ENCODE results near the gene SHC4. TPM values are rescaled to one million over a fixed set of nuclear protein-coding genes. Genes with fewer than 3 reads are reported as not detected.

SHC4 gene
- total and polyA plus RNA-seq, 9 of the 15 experiments (the other 6 are each of a cell fraction or from before 2014, with no cell fraction given): 0.43 to 1.2 (median 0.67) TPM

DNA sequence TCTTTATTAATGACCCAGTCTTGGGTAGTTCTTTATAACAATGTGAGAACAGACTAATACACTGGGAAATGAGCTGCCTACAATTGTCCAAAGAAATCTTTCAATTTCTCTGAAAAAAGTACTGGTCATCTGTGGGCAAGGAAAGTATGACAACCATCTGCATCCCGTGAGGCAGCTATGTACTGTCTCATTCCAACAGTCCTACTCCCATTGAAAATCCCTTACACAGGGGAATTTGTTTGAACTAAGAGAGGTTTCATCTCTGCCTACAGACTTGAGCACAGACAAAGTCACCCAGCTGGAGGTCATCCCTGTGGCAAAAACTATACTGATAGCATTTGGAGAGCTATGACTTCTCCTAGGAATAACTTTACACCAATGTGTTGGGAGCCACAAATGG lies 27.1 kb downstream of the SHC4 start:
- WGBS (ENCODE audit: insufficient coverage, low coverage, missing lambda C conversion rate): 0% methylated on average over 1 of the region's 1 CpG
- in situ Hi-C loops (cut with MboI) (no loop called here), intact Hi-C loops (cut with micrococcal nuclease) (no loop called here)
- CTCF ChIA-PET (ENCODE audit: low intra/inter-chr PET ratio): no interaction called here
- BruUV-seq (replicated peaks): no TSS peak
- Histone ChIP-seq H3K36me3 (ENCODE audit: control insufficient read depth, insufficient read depth, low read length) (no peaks in the 10 kb centered on the region), H3K79me2 (ENCODE audit: control insufficient read depth, insufficient read depth, low read length) (no peaks in the 10 kb centered on the region), H3K9ac (ENCODE audit: insufficient read depth in 1 of 2, low read depth in 2 of 2, low read length in 2 of 2) (no peak overlapping the region), H3K9me1 (ENCODE audit: control insufficient read depth, insufficient read depth, low read length) (no peaks in the 10 kb centered on the region), H3K4me3 (no peak overlapping the region), H3K9me3 (replicated peaks; ENCODE audit: control insufficient read depth, insufficient read depth, low read depth, low read length) (no peaks in the 10 kb centered on the region), H3K27ac (ENCODE audit: extremely low read depth, low read depth, low read length) (no peak overlapping the region), H2AFZ (ENCODE audit: low read depth, low read length) (no peak overlapping the region), H3K4me1 (replicated peaks in 1 of 2; ENCODE audit: control insufficient read depth in 2 of 2, insufficient read depth in 2 of 2, low read length in 2 of 2) (no peaks in the 10 kb centered on the region; a peak in 1 of 5 replicates), H3K27me3 (ENCODE audit: control insufficient read depth in 2 of 2, insufficient read depth in 2 of 2, low read length in 2 of 2) (no peaks in the 10 kb centered on the region; a peak in 1 of 5 replicates), H3K4me2 (ENCODE audit: insufficient read depth, low read length) (no peak overlapping the region), H4K20me1 (replicated peaks; ENCODE audit: control insufficient read depth, insufficient read depth, low read length) (no peaks in the 10 kb centered on the region)
- no peak for FAIRE-seq
- no peak for DNase-seq (ENCODE audit: extremely low read depth in 1 of 4, low spot score in 3 of 4)
- no peak for TF ChIP-seq ZSCAN32 (CRISPR knock-in tag; IDR thresholded peaks at IDR 0.05)
- TF ChIP-seq ZFP36 (IDR thresholded peaks at IDR 0.05; ENCODE audit: low read depth, low read length, partially characterized antibody): no peak
- POLR2A ChIA-PET: no interaction called here
- no peak for ATAC-seq

DNA sequence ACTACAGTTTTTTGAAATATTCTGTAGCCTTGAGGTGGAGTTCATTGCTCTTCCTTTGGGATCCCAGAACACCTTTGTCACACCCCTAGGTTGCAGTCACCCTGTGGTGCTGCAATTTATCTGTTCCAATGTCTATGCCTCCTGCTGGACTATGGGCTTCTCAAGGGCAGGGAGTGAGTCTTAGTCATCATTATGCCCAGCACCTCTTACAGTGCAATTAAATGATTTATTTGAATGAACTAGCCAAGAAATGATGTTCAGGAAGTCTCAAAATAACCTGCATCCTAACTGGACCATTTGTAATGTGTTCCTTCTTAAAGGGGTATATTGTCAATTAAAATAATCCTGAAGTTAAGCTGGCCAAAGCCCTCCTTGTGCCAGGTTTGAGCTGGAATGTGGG lies 28.5 kb downstream of the SHC4 start:
- Histone ChIP-seq H3K9me1 (ENCODE audit: control insufficient read depth, insufficient read depth, low read length) (no peaks in the 10 kb centered on the region), H3K4me1 (replicated peaks in 1 of 2; ENCODE audit: control insufficient read depth in 2 of 2, insufficient read depth in 2 of 2, low read length in 2 of 2) (no peaks in the 10 kb centered on the region; a peak in 1 of 5 replicates), H3K79me2 (ENCODE audit: control insufficient read depth, insufficient read depth, low read length) (no peaks in the 10 kb centered on the region), H3K9ac (ENCODE audit: insufficient read depth in 1 of 2, low read depth in 2 of 2, low read length in 2 of 2) (no peak overlapping the region), H4K20me1 (replicated peaks; ENCODE audit: control insufficient read depth, insufficient read depth, low read length) (no peaks in the 10 kb centered on the region), H3K27ac (ENCODE audit: extremely low read depth, low read depth, low read length) (no peak overlapping the region), H2AFZ (ENCODE audit: low read depth, low read length) (no peak overlapping the region), H3K4me3 (no peak overlapping the region), H3K36me3 (ENCODE audit: control insufficient read depth, insufficient read depth, low read length) (no peaks in the 10 kb centered on the region), H3K4me2 (ENCODE audit: insufficient read depth, low read length) (no peak overlapping the region), H3K27me3 (ENCODE audit: control insufficient read depth in 2 of 2, insufficient read depth in 2 of 2, low read length in 2 of 2) (no peaks in the 10 kb centered on the region; a peak in 1 of 5 replicates), H3K9me3 (replicated peaks; ENCODE audit: control insufficient read depth, insufficient read depth, low read depth, low read length) (no peaks in the 10 kb centered on the region)
- POLR2A ChIA-PET: no interaction called here
- in situ Hi-C loops (cut with MboI) (no loop called here), intact Hi-C loops (cut with micrococcal nuclease) (no loop called here)
- no peak for DNase-seq (ENCODE audit: extremely low read depth in 1 of 4, low spot score in 3 of 4)
- CTCF ChIA-PET (ENCODE audit: low intra/inter-chr PET ratio): no interaction called here
- no peak for FAIRE-seq
- no peak for ATAC-seq
- no TSS peak for BruUV-seq (replicated peaks)
- TF ChIP-seq ZNF766 (CRISPR knock-in tag; conservative IDR thresholded peaks at IDR 0.05): no peak
- no peak for TF ChIP-seq POLR2A (conservative IDR thresholded peaks at IDR 0.05)
- no peak for TF ChIP-seq SREBF1 (IDR thresholded peaks at IDR 0.05; ENCODE audit: borderline replicate concordance, low read depth, low read length)
- TF ChIP-seq TFAM (CRISPR knock-in tag; conservative IDR thresholded peaks at IDR 0.05): no peak
- TF ChIP-seq ZNF239 (CRISPR knock-in tag; IDR thresholded peaks at IDR 0.05): no peak
- TF ChIP-seq CBX1 (IDR thresholded peaks at IDR 0.05; ENCODE audit: low read depth): no peak
- no peak for TF ChIP-seq MXD1 (CRISPR knock-in tag; IDR thresholded peaks at IDR 0.05; ENCODE audit: borderline replicate concordance, poor library complexity, severe bottlenecking)
- TF ChIP-seq KDM5B (IDR thresholded peaks at IDR 0.05; ENCODE audit: insufficient replicate concordance, low read depth, low read length): no peak
- no peak for TF ChIP-seq HIVEP1 (CRISPR knock-in tag; IDR thresholded peaks at IDR 0.05)
- TF ChIP-seq, protein P1, sequence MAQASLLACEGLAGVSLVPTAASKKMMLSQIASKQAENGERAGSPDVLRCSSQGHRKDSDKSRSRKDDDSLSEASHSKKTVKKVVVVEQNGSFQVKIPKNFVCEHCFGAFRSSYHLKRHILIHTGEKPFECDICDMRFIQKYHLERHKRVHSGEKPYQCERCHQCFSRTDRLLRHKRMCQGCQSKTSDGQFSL (CRISPR knock-in tag; IDR thresholded peaks at IDR 0.05): no peak
- TF ChIP-seq, protein P1 (tag; IDR thresholded peaks at IDR 0.05): no peak
- no peak for TF ChIP-seq ZNF384 (IDR thresholded peaks at IDR 0.05; ENCODE audit: low read depth, low read length)

Measured in K562 (cell line).